Heart right ventricle (tissue), 16 donors: ENCODE data around the gene CMYA5. TPM values are rescaled to one million over a fixed set of nuclear protein-coding genes. Genes with fewer than 3 reads are reported as not detected.
"Not testable (repeated sequence)": the region's sequence is repeated elsewhere in the genome, so short reads cannot be mapped to it uniquely, and the experiment has no call there.

ENCODE experiments used
- ATAC-seq, 8 donors: fragments of 200-7000 bp; cut with Tn5 transposase; one replicate each; pipeline ENCODE4 v1.9.1; 2020; ENCODE audit warnings: mild to moderate bottlenecking in 8 of 8, moderate library complexity in 8 of 8, moderate number of reproducible peaks in 1 of 8
- DNase-seq, 2 donors: peaks; one replicate each; pipeline ENCODE4 v3.0.0-alpha.2; 2020
- H3K27ac ChIP-seq, 10 donors: fragments of 200-600 bp; sonication (generic) in 2 of 10; one replicate each; pipeline versions ENCODE4 v1.5.0 to v1.8.0; 2020 to 2022; ENCODE audit warnings: mild to moderate bottlenecking in 3 of 10
- H3K27me3 ChIP-seq, 7 donors: fragments of 200-600 bp; one replicate each; pipeline ENCODE4 v1.8.0; 2021 to 2022; ENCODE audit warnings: mild to moderate bottlenecking in 2 of 7
- H3K36me3 ChIP-seq, 9 donors: fragments of 200-600 bp; sonication (generic) in 1 of 9; one replicate each; pipeline versions ENCODE4 v1.5.0 to v1.8.0; 2020 to 2022; ENCODE audit warnings: mild to moderate bottlenecking in 2 of 9
- H3K4me1 ChIP-seq, 9 donors: fragments of 200-600 bp; sonication (generic) in 1 of 9; one replicate each; pipeline versions ENCODE4 v1.5.0 to v1.8.0; 2020 to 2022; ENCODE audit warnings: mild to moderate bottlenecking in 4 of 9
- H3K4me3 ChIP-seq, 10 donors: fragments of 200-600 bp; sonication (generic) in 2 of 10; one replicate each; pipeline versions ENCODE4 v1.5.0 to v1.8.0; 2020 to 2022; ENCODE audit warnings: mild to moderate bottlenecking in 7 of 10, moderate library complexity in 2 of 10
- H3K9me3 ChIP-seq, 11 donors: fragments of 200-600 bp in 10 of 11; sonication (generic) in 2 of 11; one replicate each; pipeline versions ENCODE4 v1.5.0 to v1.8.0; 2013 to 2022; ENCODE audit warnings: mild to moderate bottlenecking in 2 of 11, control low read depth in 1 of 11, moderate library complexity in 1 of 11
- WGBS, 2 donors: extraction: QIAGEN DNeasy Blood & Tissue Kit; methylation state at CpG; one replicate each; pipeline ENCODE4 v1.1.7; 2013; ENCODE audit warnings: inconsistent platforms in 1 of 2; 5-methylcytosine and 5-hydroxymethylcytosine counted together
- intact Hi-C, 10 donors: fragments of 100-400 bp; cut with DNase I; formaldehyde crosslinking; loops; one replicate each; pipeline versions ENCODE4 v1.11.1 to v1.14.2; 2022
- polyA plus RNA-seq, 2 donors: library from polyadenylated mRNA; stranded (reverse); fragments of 200-250 nt; gene quantifications; one replicate each; pipeline ENCODE4 v1.2.3, GENCODE V29; 2013
- total RNA-seq, 10 donors: library from RNA; stranded (reverse); fragmentation: NEBNext Ultra II Directional in 3 of 10; extraction: Animal tissue kit (Norgen Biotek cat#: 25700) in 3 of 10; gene quantifications; one replicate each; pipeline versions ENCODE4 v1.2.1 to v1.2.4, GENCODE V29; 2021 to 2023
- TF ChIP-seq, protein P1 (sequence below), 9 donors: fragments of 200-600 bp; sonication (generic) in 2 of 9; IDR thresholded peaks; one replicate each; pipeline versions ENCODE4 v1.5.0 to v1.8.0; 2021 to 2022; ENCODE audit warnings: antibody characterized with exemption in 9 of 9, mild to moderate bottlenecking in 5 of 9, moderate library complexity in 1 of 9
- donor health status: Arrhythmogenic right ventricular cardiomyopathy.
- donor health status: ischemic (EF 13 %, LVEDD 7.1; RV severe dilation, severe dysfunction).
- donor health status: healthy with polysubstance abuse.
- donor health status: DM: no; HTN: yes; CAD: no.
- donor health status: DM: no; HTN: no; CAD: no.
- donor health status: ischemic (EF 25% LVEDD 6.9; RV normal size, moderate dysfunction).
- donor health status: ischemic (EF 25% LVEDD 5.7; RV mildly dilated, moderate dysfunction).
- donor health status: healthy.
- donor health status: DM: yes; HTN: yes; CAD: no.
- donor health status: Ischemic cardiomyopathy.
- donor health status: ischemic (EF 35%, LVEDD 5.7; RV mildly dilated, moderate dysfunction).
- donor health status: nonischemic (EF 11% LVEDD 7.7; RV severe dilation, severe dysfunction).
- donor health status: DM: yes; HTN: yes; CAD: no.
- donor health status: PGD.
- donor health status: ischemic (EF 29% LVEDD 5.4; RV normal size, mild dysfunction).
- donor health status: nonischemic (EF 23%, LVEDD 6.1; RV moderate dilation, normal function).

The CMYA5 gene
- total and polyA plus RNA-seq, 12 donors: 202 to 1,721 (median 979) TPM

DNA sequence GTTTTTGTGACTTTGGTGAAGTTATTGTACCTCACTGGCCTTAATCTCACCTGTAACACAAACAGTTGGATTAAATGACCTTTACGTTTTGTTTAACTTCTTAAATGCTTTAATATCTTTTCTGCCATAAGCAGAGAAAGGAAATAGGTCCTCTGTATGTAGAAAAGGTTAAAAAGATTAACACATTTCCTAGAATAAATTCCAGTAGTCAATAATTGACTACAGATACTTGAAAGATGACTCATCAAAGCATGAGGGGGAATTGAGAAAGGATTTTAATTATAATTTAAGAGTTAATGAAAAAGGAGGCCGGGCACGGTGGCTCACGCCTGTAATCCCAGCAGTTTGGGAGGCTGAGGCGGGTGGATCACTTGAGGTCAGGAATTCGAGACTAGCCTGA is 35.8 kb upstream of the CMYA5 start:
- no peak for ATAC-seq
- Histone ChIP-seq H3K4me1 (peaks cover 0 to 7% (median 0%) of the 10 kb centered on the region in 9 donors), H3K4me3 (no peak overlapping the region), H3K9me3 (no peaks in the 10 kb centered on the region), H3K36me3 (peaks cover 0 to 97% (median 24%) of the 10 kb centered on the region in 9 donors), H3K27me3 (no peaks in the 10 kb centered on the region), H3K27ac (no peak overlapping the region)
- intact Hi-C loops: no loop called here
- WGBS, 2 donors: 95 to 97% methylated on average over 6 of the region's 6 CpGs
- TF ChIP-seq, protein P1, sequence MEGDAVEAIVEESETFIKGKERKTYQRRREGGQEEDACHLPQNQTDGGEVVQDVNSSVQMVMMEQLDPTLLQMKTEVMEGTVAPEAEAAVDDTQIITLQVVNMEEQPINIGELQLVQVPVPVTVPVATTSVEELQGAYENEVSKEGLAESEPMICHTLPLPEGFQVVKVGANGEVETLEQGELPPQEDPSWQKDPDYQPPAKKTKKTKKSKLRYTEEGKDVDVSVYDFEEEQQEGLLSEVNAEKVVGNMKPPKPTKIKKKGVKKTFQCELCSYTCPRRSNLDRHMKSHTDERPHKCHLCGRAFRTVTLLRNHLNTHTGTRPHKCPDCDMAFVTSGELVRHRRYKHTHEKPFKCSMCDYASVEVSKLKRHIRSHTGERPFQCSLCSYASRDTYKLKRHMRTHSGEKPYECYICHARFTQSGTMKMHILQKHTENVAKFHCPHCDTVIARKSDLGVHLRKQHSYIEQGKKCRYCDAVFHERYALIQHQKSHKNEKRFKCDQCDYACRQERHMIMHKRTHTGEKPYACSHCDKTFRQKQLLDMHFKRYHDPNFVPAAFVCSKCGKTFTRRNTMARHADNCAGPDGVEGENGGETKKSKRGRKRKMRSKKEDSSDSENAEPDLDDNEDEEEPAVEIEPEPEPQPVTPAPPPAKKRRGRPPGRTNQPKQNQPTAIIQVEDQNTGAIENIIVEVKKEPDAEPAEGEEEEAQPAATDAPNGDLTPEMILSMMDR (IDR thresholded peaks at IDR 0.05): no peak
- no peak for DNase-seq

DNA sequence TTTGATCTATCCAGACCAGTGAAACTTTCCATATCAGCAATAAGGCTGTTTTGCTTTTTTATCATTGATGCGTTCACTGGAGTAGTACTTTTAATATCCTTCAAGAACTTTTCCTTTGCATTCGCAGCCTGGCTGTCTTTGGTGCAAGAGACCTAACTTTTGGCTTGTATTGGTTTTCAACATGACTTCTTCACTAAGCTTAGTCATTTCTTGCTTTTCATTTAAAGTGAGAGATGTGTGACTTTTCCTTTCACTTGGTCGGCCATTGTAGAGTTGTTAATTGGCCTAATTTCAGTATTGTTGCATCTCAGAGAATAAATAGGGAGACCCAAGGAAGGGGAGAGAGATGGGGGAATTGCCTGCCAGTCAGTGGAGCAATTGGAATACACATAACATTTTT is 26.4 kb upstream of the CMYA5 start:
- Histone ChIP-seq H3K27ac (no peak overlapping the region), H3K4me1 (no peaks in the 10 kb centered on the region), H3K27me3 (no peaks in the 10 kb centered on the region), H3K36me3 (peaks cover 0 to 91% (median 26%) of the 10 kb centered on the region in 9 donors), H3K4me3 (no peak overlapping the region), H3K9me3 (peaks cover 0 to 14% (median 0%) of the 10 kb centered on the region in 11 donors)
- intact Hi-C loops: no loop called here
- WGBS, 2 donors: 95 to 96% methylated on average over 3 of the region's 3 CpGs
- TF ChIP-seq, protein P1 (IDR thresholded peaks at IDR 0.05): no peak
- no peak for DNase-seq
- no peak for ATAC-seq

DNA sequence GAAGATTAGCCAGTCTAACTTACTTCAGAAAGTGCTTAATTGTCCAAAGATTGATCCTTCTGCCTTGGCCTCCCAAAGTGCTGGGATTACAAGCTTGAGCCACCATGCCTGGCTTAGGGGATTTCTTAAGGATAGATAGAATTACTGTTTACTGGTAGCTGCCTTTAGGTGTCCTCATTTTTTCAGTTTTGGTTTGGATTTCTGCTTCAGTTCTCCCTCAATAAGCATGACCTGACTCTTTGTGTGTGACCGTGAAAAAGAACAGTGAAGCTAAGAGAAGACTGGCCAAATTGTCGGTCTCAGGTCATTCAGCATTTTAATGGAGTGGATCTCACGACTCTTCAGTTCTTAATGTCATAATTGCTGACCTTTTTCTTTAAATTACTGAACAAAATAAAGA is 22.9 kb upstream of the CMYA5 start:
- no peaks in the 10 kb centered on the region for H3K4me1 ChIP-seq
- no peak for DNase-seq
- intact Hi-C loops: no loop called here
- no peaks in the 10 kb centered on the region for H3K27me3 ChIP-seq
- H3K36me3 ChIP-seq: peaks cover 0 to 92% (median 37%) of the 10 kb centered on the region in 9 donors
- 88 to 93% methylated on average over 3 of the region's 3 CpGs for WGBS, 2 donors
- TF ChIP-seq, protein P1 (IDR thresholded peaks at IDR 0.05): no peak
- H3K27ac ChIP-seq: no peak overlapping the region
- ATAC-seq: no peak
- H3K4me3 ChIP-seq: no peak overlapping the region
- peaks cover 0 to 12% (median 0%) of the 10 kb centered on the region in 11 donors for H3K9me3 ChIP-seq

DNA sequence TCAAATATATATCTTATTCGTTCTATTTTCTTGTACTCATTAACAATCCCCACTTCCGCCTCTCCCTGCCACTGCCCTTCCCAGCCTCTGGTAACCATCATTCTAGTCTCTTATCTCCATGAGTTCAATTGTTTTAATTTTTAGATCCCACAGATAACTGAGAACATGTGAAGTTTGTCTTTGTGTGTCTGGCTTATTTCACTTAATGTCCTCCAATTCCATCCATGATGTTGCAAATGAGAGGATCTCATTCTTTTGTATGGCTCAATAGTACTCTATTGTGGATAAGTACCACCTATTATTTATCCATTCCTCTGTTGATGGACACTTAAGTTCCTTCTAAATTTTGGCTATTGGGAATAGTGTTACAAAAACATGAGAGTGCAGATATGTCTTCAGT is 17.2 kb upstream of the CMYA5 start:
- H3K27me3 ChIP-seq: no peaks in the 10 kb centered on the region
- TF ChIP-seq, protein P1 (IDR thresholded peaks at IDR 0.05): no peak
- 87 to 96% methylated on average over 2 of the region's 2 CpGs for WGBS, 2 donors
- DNase-seq (no peak), ATAC-seq (no peak)
- no peaks in the 10 kb centered on the region for H3K9me3 ChIP-seq
- no peak overlapping the region for H3K4me3 ChIP-seq
- no peak overlapping the region for H3K27ac ChIP-seq
- intact Hi-C loops: loop anchor here in 1 of 10 donors (5.0 kb wide), 1 partner anchor 1255 kb away; no protein-coding TSS in a partner anchor
- no peaks in the 10 kb centered on the region for H3K4me1 ChIP-seq
- peaks cover 0 to 100% (median 28%) of the 10 kb centered on the region in 9 donors for H3K36me3 ChIP-seq

DNA sequence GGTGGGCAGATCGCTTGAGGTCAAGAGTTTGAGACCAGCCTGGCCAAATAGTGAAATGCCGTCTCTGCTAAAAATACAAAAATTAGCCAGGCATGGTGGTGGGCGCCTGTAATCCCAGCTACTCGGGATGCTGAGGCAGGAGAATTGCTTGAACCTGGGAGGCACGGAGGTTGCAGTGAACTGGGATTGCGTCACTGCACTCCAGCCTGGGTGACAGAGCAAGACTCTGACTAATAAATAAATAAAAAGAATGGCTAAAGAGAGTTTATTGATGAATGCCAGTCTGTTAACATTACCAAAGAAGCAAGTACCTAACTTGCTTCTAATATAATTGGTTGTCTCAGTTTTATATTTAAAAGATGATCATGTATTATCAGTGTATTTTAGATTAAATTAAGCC is 13.3 kb upstream of the CMYA5 start:
- H3K4me1 ChIP-seq, H3K27ac ChIP-seq, H3K4me3 ChIP-seq, H3K27me3 ChIP-seq, H3K9me3 ChIP-seq, ATAC-seq, DNase-seq, intact Hi-C loops: not testable (repeated sequence)
- H3K36me3 ChIP-seq: peaks cover 0 to 100% (median 13%) of the 10 kb centered on the region in 9 donors
- 96 to 98% methylated on average over 6 of the region's 6 CpGs for WGBS, 2 donors

DNA sequence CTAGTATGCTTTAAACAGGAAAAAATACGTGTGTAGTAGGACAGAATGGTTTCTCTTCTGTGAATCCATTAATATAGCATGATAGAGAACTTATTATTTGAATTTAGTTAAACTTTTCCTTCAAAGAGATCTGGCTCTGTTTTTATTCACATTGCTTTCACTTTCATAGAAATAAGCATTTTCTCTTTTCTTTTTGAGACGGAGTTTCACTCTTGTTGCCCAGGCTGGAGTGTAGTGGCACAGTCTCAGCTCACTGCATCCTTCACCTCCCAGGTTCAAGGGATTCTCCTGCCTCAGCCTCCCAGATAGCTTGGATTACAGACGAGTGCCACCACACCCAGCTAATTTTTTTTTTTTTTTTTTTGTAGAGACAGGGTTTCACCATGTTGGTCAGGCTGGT is 7.5 kb upstream of the CMYA5 start:
- intact Hi-C loops: not testable (repeated sequence)
- H3K36me3 ChIP-seq: peaks cover 0 to 100% (median 24%) of the 10 kb centered on the region in 9 donors
- WGBS, 2 donors: 88 to 95% methylated on average over 3 of the region's 3 CpGs

More for the DNA sequence above, 7.5 kb upstream of the CMYA5 start:
- not testable (repeated sequence) for H3K4me3 ChIP-seq, DNase-seq, H3K4me1 ChIP-seq, ATAC-seq, H3K9me3 ChIP-seq, H3K27me3 ChIP-seq, H3K27ac ChIP-seq
